Upper lobe of left lung (tissue), 6 donors: ENCODE measurements around the gene OSCP1. TPM values are rescaled to one million over a fixed set of nuclear protein-coding genes. Genes with fewer than 3 reads are reported as not detected.

Source experiments
- ATAC-seq, 2 donors: fragments of 200-7000 bp; cut with Tn5 transposase; one replicate each; pipeline ENCODE4 v1.9.1; 2022; ENCODE audit warnings: mild to moderate bottlenecking in 2 of 2, moderate library complexity in 2 of 2; ENCODE audit not compliant: low FRiP score in 2 of 2
- DNase-seq, 2 donors: peaks; one replicate each; pipeline ENCODE4 v3.0.0-alpha.2; 2019 to 2020
- H3K27ac ChIP-seq, 4 donors: fragments of 200-600 bp; sonication (generic); one replicate each; pipeline ENCODE4 v1.5.1; 2016 to 2019
- H3K27me3 ChIP-seq, 4 donors: fragments of 200-600 bp; sonication (generic); one replicate each; pipeline ENCODE4 v1.5.1; 2017 to 2019
- H3K36me3 ChIP-seq, 4 donors: fragments of 200-600 bp; sonication (generic); one replicate each; pipeline ENCODE4 v1.5.1; 2016 to 2019
- H3K4me1 ChIP-seq, 4 donors: fragments of 200-600 bp; sonication (generic); one replicate each; pipeline ENCODE4 v1.5.1; 2018 to 2019
- H3K4me3 ChIP-seq, 4 donors: fragments of 200-600 bp; sonication (generic); one replicate each; pipeline ENCODE4 v1.5.1; 2017 to 2019; ENCODE audit warnings: mild to moderate bottlenecking in 2 of 4, moderate library complexity in 1 of 4
- H3K9me3 ChIP-seq, 4 donors: fragments of 200-600 bp; sonication (generic); one replicate each; pipeline ENCODE4 v1.5.1; 2018 to 2019
- EP300 ChIP-seq, 4 donors: sonication (generic); formaldehyde crosslinking; IDR thresholded peaks; one replicate each; pipeline ENCODE4 v1.5.1; 2017; ENCODE audit warnings: antibody characterized with exemption in 4 of 4, control low read depth in 2 of 4
- POLR2A ChIP-seq, 4 donors: fragments of 450-650 bp; IDR thresholded peaks; one replicate each; pipeline ENCODE4 v1.5.1; 2016 to 2017; ENCODE audit warnings: antibody characterized with exemption in 4 of 4, mild to moderate bottlenecking in 2 of 4
- POLR2AphosphoS5 ChIP-seq, 2 donors: sonication (generic); formaldehyde crosslinking; IDR thresholded peaks; one replicate each; pipeline ENCODE4 v1.5.1; 2017; ENCODE audit warnings: antibody characterized with exemption in 2 of 2
- WGBS, 2 donors: methylation state at CpG; one replicate each; pipeline ENCODE4 v1.1.5; 2017 to 2018; 5-methylcytosine and 5-hydroxymethylcytosine counted together
- small RNA-seq, 4 donors: library from RNA; depleted of rRNA; stranded (forward); fragments of <200 nt; gene quantifications; one replicate each; pipeline ENCODE3, GENCODE V24; 2016
- total RNA-seq, 6 donors: library from RNA; depleted of rRNA in 4 of 6; stranded (reverse); fragments of >200 nt in 4 of 6; gene quantifications; one replicate each; pipeline versions ENCODE4 v1.1.0 to v1.2.1, GENCODE V29; 2016 to 2021
- TF ChIP-seq, protein P1 (sequence below), 6 experiments: fragments of 450-650 bp in 4 of 6; fragments of 200-600 bp in 2 of 6; sonication (generic) in 2 of 6; IDR thresholded peaks; one replicate each; pipeline ENCODE4 v1.5.1; 2016 to 2019; ENCODE audit warnings: antibody characterized with exemption in 6 of 6
- donor health status: DM: no; HTN: no; CAD: no; lungs with moderate emphysema.
- donor health status: DM: no; HTN: yes; CAD: no; lungs with severe emphysema.

The OSCP1 gene
- total RNA-seq, 6 donors from 2014 or later, result 11.8 to 28.2 (median 13.6) TPM

DNA sequence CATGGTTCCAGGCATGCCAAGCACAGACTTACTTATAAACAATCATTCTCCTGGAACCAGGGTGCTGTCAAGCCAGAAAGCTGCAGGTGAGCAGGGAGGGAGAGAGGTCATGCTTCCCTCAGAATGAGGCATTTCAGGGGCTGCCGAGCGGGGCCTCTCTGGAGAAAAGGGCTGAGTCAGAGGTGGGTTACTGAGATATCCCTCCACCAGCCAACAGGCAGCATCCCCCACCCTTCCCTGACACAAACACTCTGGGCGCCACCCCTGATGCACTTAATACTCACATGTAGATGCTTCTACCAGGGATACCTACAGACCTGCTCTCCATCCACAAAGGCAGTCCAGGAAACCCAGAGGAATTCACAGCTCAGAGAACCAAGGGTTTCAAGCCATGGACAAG is 77.6 kb downstream of the OSCP1 start:
- Histone ChIP-seq H3K27ac (peak overlapping the region; percentile 91 to 96 (median 94)), H3K4me3 (no peak overlapping the region), H3K27me3 (no peaks in the 10 kb centered on the region), H3K4me1 (peaks cover 61 to 76% (median 64%) of the 10 kb centered on the region in 4 donors), H3K9me3 (no peaks in the 10 kb centered on the region), H3K36me3 (peaks cover 0 to 10% (median 2%) of the 10 kb centered on the region in 4 donors)
- no peak for DNase-seq
- ATAC-seq, result no peak
- TF ChIP-seq, protein P1, sequence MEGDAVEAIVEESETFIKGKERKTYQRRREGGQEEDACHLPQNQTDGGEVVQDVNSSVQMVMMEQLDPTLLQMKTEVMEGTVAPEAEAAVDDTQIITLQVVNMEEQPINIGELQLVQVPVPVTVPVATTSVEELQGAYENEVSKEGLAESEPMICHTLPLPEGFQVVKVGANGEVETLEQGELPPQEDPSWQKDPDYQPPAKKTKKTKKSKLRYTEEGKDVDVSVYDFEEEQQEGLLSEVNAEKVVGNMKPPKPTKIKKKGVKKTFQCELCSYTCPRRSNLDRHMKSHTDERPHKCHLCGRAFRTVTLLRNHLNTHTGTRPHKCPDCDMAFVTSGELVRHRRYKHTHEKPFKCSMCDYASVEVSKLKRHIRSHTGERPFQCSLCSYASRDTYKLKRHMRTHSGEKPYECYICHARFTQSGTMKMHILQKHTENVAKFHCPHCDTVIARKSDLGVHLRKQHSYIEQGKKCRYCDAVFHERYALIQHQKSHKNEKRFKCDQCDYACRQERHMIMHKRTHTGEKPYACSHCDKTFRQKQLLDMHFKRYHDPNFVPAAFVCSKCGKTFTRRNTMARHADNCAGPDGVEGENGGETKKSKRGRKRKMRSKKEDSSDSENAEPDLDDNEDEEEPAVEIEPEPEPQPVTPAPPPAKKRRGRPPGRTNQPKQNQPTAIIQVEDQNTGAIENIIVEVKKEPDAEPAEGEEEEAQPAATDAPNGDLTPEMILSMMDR (IDR thresholded peaks at IDR 0.05), result no peak
- TF ChIP-seq EP300 (IDR thresholded peaks at IDR 0.05) (no peak), POLR2AphosphoS5 (IDR thresholded peaks at IDR 0.05) (no peak), POLR2A (IDR thresholded peaks at IDR 0.05) (no peak)
- WGBS, 2 donors, result 77% methylated on average over 3 of the region's 3 CpGs; no CpG with 5 or more reads in 1 of the 2 donors

DNA sequence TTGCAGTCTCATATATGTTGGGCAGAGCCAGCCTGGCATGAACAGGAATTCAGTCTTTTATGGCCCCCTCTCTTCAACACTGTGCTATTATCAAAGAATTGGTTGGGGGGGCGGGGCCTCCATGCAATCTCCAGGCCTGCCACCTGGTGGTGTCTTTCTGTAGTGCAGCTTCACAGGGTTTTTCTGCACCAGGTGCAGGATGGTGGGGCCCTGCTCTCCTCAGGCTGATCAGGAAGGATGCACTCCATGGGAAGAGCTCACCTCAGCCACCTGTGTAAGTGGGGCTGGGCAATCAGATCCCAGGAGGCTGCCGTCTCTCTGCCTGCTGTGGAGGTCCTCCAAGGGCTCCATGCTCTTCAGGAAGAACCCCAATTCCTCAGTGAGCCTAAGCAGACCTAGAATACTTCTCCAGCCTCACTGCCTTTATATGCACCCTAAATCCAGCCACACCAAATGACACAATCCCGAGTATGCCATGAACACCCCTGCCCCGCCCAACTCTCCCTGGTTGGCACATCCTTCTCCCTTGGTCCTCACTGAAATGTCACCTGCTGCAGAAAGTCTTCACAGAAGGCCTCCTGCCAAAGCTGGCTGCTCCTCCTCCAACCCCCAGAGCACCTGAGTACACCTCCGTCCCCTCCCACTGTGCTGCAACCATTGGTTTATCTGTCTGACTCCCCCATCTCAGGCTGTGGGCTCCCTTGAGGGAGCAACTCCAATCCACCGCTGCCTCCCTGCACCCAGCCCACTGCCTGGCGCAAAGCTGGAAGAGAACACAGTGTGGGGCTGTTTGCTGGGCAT is 81.0 kb downstream of the OSCP1 start:
- no peak for TF ChIP-seq POLR2A (IDR thresholded peaks at IDR 0.05)
- TF ChIP-seq EP300 (IDR thresholded peaks at IDR 0.05), result no peak
- TF ChIP-seq, protein P1 (IDR thresholded peaks at IDR 0.05), result peak; percentile 87 to 91 (median 90)
- Histone ChIP-seq H3K27me3 (no peaks in the 10 kb centered on the region), H3K36me3 (peaks cover 0 to 6% (median 3%) of the 10 kb centered on the region in 4 donors), H3K4me1 (peaks cover 54 to 77% (median 68%) of the 10 kb centered on the region in 4 donors), H3K9me3 (no peaks in the 10 kb centered on the region), H3K27ac (peak overlapping the region in 2 of 4 donors; percentile 39 to 61), H3K4me3 (no peak overlapping the region)
- ATAC-seq (peak; percentile 68 to 82), DNase-seq (peak in 1 of 2 donors; percentile 75)
- WGBS, 2 donors, result 59 to 65% methylated on average over 7 of the region's 7 CpGs

Small RNAs within 50 kb of the gene (small RNA-seq; reads per million reads assigned to genes)
- gene RNU4-27P, result 0 reads per million in 4 donors
- gene SNORA63C, result 0.77 to 2.2 (median 1.5) reads per million in 4 donors

Other genes starting within 250 kb of the OSCP1 start
- 10 to 100 TPM; 55.0 to 91.1 (median 84.0) TPM for gene THRAP3, start 226.0 kb downstream of the OSCP1 start, total RNA-seq
- gene SH3D21, start 144.1 kb downstream of the OSCP1 start, total RNA-seq, result 10 to 100 TPM in 3 of 6 donors, 1 to 10 TPM in 3; 4.4 to 65.0 (median 13.1) TPM
- 10 to 100 TPM; 24.3 to 97.9 (median 36.6) TPM for gene EVA1B, start 126.8 kb downstream of the OSCP1 start, total RNA-seq
- 100 to 1,000 TPM in 1 of 6 donors, 10 to 100 TPM in 5; 26.2 to 100 (median 69.1) TPM for gene STK40, start 64.5 kb downstream of the OSCP1 start, total RNA-seq
- 10 to 100 TPM; 19.1 to 54.6 (median 35.8) TPM for gene LSM10, start 52.5 kb downstream of the OSCP1 start, total RNA-seq
- 10 to 100 TPM; 43.0 to 83.6 (median 66.1) TPM for gene MRPS15, start 13.9 kb upstream of the OSCP1 start, total RNA-seq
- gene CSF3R, start 32.5 kb upstream of the OSCP1 start, total RNA-seq, result 100 to 1,000 TPM; 192 to 851 (median 261) TPM